Activated T-cell treated with anti-CD3 and anti-CD28 coated beads, Interleukin-2, amount 50 U/mL, for 1 hour (primary cell): ENCODE data around the gene MEIKIN.

Source experiments
- DNase-seq: peaks from one replicate; pipeline ENCODE4 v3.0.0-alpha.2; 2020

The MEIKIN gene

GRCh38 chr5:131973089-131973712 lies 27.7 kb upstream of the MEIKIN start:
- DNase-seq, result no peak

GRCh38 chr5:131968396-131968954 lies 23.0 kb upstream of the MEIKIN start:
- DNase-seq, result no peak

GRCh38 chr5:131966551-131966950 lies 21.1 kb upstream of the MEIKIN start:
- DNase-seq, result no peak

- DNase-seq, result no peak
These were observed 20.5 kb upstream of the MEIKIN start for GRCh38 chr5:131965826-131966415.

GRCh38 chr5:131959906-131960305 lies 14.4 kb upstream of the MEIKIN start:
- no peak for DNase-seq

- DNase-seq, result no peak
These were observed 13.7 kb upstream of the MEIKIN start for GRCh38 chr5:131959136-131959535.

GRCh38 chr5:131957721-131958441 lies 12.4 kb upstream of the MEIKIN start:
- no peak for DNase-seq

- DNase-seq, result no peak
These were observed 8.5 kb upstream of the MEIKIN start for GRCh38 chr5:131953969-131954368.

- DNase-seq, result no peak
These were observed 6.9 kb upstream of the MEIKIN start for GRCh38 chr5:131952301-131952857.

GRCh38 chr5:131950706-131951105 lies 5.2 kb upstream of the MEIKIN start:
- DNase-seq, result no peak

GRCh38 chr5:131947445-131947844 lies 2.0 kb upstream of the MEIKIN start:
- DNase-seq, result no peak

- DNase-seq, result no peak
These were observed 537 bp downstream of the MEIKIN start for GRCh38 chr5:131944702-131945550.

GRCh38 chr5:131943916-131944315 lies 1.5 kb downstream of the MEIKIN start:
- no peak for DNase-seq

GRCh38 chr5:131942016-131942415 lies 3.4 kb downstream of the MEIKIN start:
- DNase-seq, result no peak

- no peak for DNase-seq
These were observed 5.6 kb downstream of the MEIKIN start for GRCh38 chr5:131939690-131940345.

- DNase-seq, result no peak
These were observed 13.2 kb downstream of the MEIKIN start for GRCh38 chr5:131932235-131932634.

- no peak for DNase-seq
These were observed 16.5 kb downstream of the MEIKIN start for GRCh38 chr5:131928957-131929356.

- DNase-seq, result no peak
These were observed 19.3 kb downstream of the MEIKIN start for GRCh38 chr5:131926168-131926567.

GRCh38 chr5:131916481-131916880 lies 29.0 kb downstream of the MEIKIN start:
- DNase-seq, result no peak

GRCh38 chr5:131914472-131914871 lies 31.0 kb downstream of the MEIKIN start:
- no peak for DNase-seq

- no peak for DNase-seq
These were observed 31.9 kb downstream of the MEIKIN start for GRCh38 chr5:131913603-131914002.

- no peak for DNase-seq
These were observed 38.8 kb downstream of the MEIKIN start for GRCh38 chr5:131906668-131907067.
